ENCODE data around the gene SCNN1B. TPM values are rescaled to one million over a fixed set of nuclear protein-coding genes. Genes with fewer than 3 reads are reported as not detected.

SCNN1B gene
- polyA plus RNA-seq, 1 donor from 2014 or later, result not detected

- Histone ChIP-seq H3K9me2 (ENCODE audit: insufficient read depth, low read length) (no peaks in the 10 kb centered on the region), H2AFZ (ENCODE audit: low read depth, low read length) (no peak overlapping the region), H3K36me3 (ENCODE audit: insufficient read depth, low read length) (no peaks in the 10 kb centered on the region), H3K4me2 (ENCODE audit: low read length) (no peak overlapping the region), H3K27me3 (ENCODE audit: insufficient read depth, low read depth, low read length) (peaks cover 47% of the 10 kb centered on the region), H3K9ac (ENCODE audit: low read length) (no peak overlapping the region), H3F3A (ENCODE audit: insufficient read depth, low read length, poor library complexity, severe bottlenecking) (no peaks in the 10 kb centered on the region), H3K4me3 (ENCODE audit: low read length) (no peak overlapping the region), H3K9me3 (ENCODE audit: low read length) (no peaks in the 10 kb centered on the region), H4K20me1 (ENCODE audit: insufficient read depth) (no peaks in the 10 kb centered on the region), H3K27ac (ENCODE audit: low read length) (no peak overlapping the region), H3K79me2 (replicated peaks; ENCODE audit: insufficient read depth, low read length) (no peaks in the 10 kb centered on the region)
- TF ChIP-seq SMC3 (conservative IDR thresholded peaks at IDR 0.05; ENCODE audit: poor library complexity), result no peak
- no peak for TF ChIP-seq EP300 (conservative IDR thresholded peaks at IDR 0.05; ENCODE audit: poor library complexity, severe bottlenecking)
- no peak for TF ChIP-seq MXI1 (conservative IDR thresholded peaks at IDR 0.05; ENCODE audit: poor library complexity, severe bottlenecking)
- TF ChIP-seq EZH2 (IDR thresholded peaks at IDR 0.05; ENCODE audit: borderline replicate concordance, insufficient read depth, low read length, poor library complexity, severe bottlenecking), result no peak
These were observed 2.5 kb downstream of the SCNN1B start for GRCh38 chr16:23304620-23305019.

- Histone ChIP-seq H3K36me3 (ENCODE audit: insufficient read depth, low read length) (no peaks in the 10 kb centered on the region), H3K9ac (ENCODE audit: low read length) (no peak overlapping the region), H3F3A (ENCODE audit: insufficient read depth, low read length, poor library complexity, severe bottlenecking) (no peaks in the 10 kb centered on the region), H3K4me3 (ENCODE audit: low read length) (no peak overlapping the region), H3K27me3 (ENCODE audit: insufficient read depth, low read depth, low read length) (peaks cover 33% of the 10 kb centered on the region), H3K4me2 (ENCODE audit: low read length) (no peak overlapping the region), H4K20me1 (ENCODE audit: insufficient read depth) (no peaks in the 10 kb centered on the region), H3K9me3 (ENCODE audit: low read length) (no peaks in the 10 kb centered on the region), H3K79me2 (replicated peaks; ENCODE audit: insufficient read depth, low read length) (no peaks in the 10 kb centered on the region), H2AFZ (ENCODE audit: low read depth, low read length) (no peak overlapping the region), H3K9me2 (ENCODE audit: insufficient read depth, low read length) (no peaks in the 10 kb centered on the region), H3K27ac (ENCODE audit: low read length) (no peak overlapping the region)
- TF ChIP-seq EZH2 (IDR thresholded peaks at IDR 0.05; ENCODE audit: borderline replicate concordance, insufficient read depth, low read length, poor library complexity, severe bottlenecking), result no peak
- no peak for TF ChIP-seq RAD21 (conservative IDR thresholded peaks at IDR 0.05)
- no peak for TF ChIP-seq POLR2AphosphoS5 (IDR thresholded peaks at IDR 0.05)
- TF ChIP-seq SMC3 (conservative IDR thresholded peaks at IDR 0.05; ENCODE audit: poor library complexity), result no peak
- no peak for TF ChIP-seq MXI1 (conservative IDR thresholded peaks at IDR 0.05; ENCODE audit: poor library complexity, severe bottlenecking)
- TF ChIP-seq, protein P1, sequence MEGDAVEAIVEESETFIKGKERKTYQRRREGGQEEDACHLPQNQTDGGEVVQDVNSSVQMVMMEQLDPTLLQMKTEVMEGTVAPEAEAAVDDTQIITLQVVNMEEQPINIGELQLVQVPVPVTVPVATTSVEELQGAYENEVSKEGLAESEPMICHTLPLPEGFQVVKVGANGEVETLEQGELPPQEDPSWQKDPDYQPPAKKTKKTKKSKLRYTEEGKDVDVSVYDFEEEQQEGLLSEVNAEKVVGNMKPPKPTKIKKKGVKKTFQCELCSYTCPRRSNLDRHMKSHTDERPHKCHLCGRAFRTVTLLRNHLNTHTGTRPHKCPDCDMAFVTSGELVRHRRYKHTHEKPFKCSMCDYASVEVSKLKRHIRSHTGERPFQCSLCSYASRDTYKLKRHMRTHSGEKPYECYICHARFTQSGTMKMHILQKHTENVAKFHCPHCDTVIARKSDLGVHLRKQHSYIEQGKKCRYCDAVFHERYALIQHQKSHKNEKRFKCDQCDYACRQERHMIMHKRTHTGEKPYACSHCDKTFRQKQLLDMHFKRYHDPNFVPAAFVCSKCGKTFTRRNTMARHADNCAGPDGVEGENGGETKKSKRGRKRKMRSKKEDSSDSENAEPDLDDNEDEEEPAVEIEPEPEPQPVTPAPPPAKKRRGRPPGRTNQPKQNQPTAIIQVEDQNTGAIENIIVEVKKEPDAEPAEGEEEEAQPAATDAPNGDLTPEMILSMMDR (IDR thresholded peaks at IDR 0.05; ENCODE audit: poor library complexity, severe bottlenecking), result no peak
- TF ChIP-seq EP300 (conservative IDR thresholded peaks at IDR 0.05; ENCODE audit: poor library complexity, severe bottlenecking), result no peak
- TF ChIP-seq, protein P2, sequence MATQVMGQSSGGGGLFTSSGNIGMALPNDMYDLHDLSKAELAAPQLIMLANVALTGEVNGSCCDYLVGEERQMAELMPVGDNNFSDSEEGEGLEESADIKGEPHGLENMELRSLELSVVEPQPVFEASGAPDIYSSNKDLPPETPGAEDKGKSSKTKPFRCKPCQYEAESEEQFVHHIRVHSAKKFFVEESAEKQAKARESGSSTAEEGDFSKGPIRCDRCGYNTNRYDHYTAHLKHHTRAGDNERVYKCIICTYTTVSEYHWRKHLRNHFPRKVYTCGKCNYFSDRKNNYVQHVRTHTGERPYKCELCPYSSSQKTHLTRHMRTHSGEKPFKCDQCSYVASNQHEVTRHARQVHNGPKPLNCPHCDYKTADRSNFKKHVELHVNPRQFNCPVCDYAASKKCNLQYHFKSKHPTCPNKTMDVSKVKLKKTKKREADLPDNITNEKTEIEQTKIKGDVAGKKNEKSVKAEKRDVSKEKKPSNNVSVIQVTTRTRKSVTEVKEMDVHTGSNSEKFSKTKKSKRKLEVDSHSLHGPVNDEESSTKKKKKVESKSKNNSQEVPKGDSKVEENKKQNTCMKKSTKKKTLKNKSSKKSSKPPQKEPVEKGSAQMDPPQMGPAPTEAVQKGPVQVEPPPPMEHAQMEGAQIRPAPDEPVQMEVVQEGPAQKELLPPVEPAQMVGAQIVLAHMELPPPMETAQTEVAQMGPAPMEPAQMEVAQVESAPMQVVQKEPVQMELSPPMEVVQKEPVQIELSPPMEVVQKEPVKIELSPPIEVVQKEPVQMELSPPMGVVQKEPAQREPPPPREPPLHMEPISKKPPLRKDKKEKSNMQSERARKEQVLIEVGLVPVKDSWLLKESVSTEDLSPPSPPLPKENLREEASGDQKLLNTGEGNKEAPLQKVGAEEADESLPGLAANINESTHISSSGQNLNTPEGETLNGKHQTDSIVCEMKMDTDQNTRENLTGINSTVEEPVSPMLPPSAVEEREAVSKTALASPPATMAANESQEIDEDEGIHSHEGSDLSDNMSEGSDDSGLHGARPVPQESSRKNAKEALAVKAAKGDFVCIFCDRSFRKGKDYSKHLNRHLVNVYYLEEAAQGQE (IDR thresholded peaks at IDR 0.05; ENCODE audit: borderline replicate concordance), result no peak
- TF ChIP-seq TAF1 (IDR thresholded peaks at IDR 0.05; ENCODE audit: low read depth), result no peak
These were observed 4.3 kb downstream of the SCNN1B start for GRCh38 chr16:23306199-23307100.
